GM10266 (cell line): Measurements from ENCODE around the gene TBC1D22A.
"Not testable (repeated sequence)": the region's sequence is repeated elsewhere in the genome, so short reads cannot be mapped to it uniquely, and the experiment has no call there.

ENCODE experiments used
- DNase-seq: peaks from one replicate; pipeline ENCODE4 v3.0.0; 2012; ENCODE audit errors: extremely low spot score
- TF ChIP-seq, protein P1 (sequence below): IDR thresholded peaks from 2 replicates; pipeline ENCODE4 v1.5.1; 2012; ENCODE audit warnings: mild to moderate bottlenecking, low read depth; ENCODE audit not compliant: control insufficient read depth, insufficient read depth; ENCODE audit errors: missing control alignments

The TBC1D22A gene

DNA sequence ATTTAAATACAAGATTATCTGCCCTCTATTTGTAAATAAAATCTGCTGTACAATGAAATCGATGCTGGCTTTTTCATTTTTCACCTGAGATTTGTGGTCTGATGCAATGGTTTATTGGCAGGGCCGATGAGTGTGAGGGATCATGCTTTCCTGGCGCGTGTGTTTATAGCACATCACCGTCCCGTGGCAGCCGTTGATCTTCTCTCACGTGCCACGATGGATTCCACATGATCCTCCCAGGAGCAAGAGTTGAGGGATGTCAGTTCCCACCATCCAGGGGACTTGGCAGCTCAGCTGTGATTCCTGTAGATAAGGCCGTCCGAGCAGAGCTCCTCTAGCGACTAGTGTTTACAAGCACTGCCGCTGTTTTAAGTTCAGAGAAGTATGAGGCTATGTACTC, 213.7 kb downstream of the TBC1D22A start:
- no peak for DNase-seq
- TF ChIP-seq, protein P1, sequence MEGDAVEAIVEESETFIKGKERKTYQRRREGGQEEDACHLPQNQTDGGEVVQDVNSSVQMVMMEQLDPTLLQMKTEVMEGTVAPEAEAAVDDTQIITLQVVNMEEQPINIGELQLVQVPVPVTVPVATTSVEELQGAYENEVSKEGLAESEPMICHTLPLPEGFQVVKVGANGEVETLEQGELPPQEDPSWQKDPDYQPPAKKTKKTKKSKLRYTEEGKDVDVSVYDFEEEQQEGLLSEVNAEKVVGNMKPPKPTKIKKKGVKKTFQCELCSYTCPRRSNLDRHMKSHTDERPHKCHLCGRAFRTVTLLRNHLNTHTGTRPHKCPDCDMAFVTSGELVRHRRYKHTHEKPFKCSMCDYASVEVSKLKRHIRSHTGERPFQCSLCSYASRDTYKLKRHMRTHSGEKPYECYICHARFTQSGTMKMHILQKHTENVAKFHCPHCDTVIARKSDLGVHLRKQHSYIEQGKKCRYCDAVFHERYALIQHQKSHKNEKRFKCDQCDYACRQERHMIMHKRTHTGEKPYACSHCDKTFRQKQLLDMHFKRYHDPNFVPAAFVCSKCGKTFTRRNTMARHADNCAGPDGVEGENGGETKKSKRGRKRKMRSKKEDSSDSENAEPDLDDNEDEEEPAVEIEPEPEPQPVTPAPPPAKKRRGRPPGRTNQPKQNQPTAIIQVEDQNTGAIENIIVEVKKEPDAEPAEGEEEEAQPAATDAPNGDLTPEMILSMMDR, result no peak

DNA sequence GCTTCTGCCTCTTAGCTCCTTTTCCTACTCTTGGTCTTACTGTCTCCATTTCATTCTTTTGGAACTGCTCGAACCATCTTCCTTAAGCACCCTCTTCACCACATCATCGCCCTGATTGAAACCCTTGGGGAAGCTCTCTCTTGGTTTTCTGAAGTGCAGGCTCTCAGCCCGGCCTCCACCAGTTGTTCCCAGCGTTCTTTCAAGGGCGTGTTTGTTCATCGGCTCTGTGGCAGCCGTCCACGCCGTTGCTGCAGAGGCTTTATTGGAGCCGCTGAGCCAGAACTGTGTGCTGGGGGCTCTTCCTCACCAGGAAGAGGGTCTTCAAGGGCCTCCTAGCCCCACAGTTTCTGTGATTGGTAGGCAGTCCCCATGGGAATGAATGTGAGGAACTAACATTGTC, 214.1 kb downstream of the TBC1D22A start:
- TF ChIP-seq, protein P1, result no peak
- no peak for DNase-seq

DNA sequence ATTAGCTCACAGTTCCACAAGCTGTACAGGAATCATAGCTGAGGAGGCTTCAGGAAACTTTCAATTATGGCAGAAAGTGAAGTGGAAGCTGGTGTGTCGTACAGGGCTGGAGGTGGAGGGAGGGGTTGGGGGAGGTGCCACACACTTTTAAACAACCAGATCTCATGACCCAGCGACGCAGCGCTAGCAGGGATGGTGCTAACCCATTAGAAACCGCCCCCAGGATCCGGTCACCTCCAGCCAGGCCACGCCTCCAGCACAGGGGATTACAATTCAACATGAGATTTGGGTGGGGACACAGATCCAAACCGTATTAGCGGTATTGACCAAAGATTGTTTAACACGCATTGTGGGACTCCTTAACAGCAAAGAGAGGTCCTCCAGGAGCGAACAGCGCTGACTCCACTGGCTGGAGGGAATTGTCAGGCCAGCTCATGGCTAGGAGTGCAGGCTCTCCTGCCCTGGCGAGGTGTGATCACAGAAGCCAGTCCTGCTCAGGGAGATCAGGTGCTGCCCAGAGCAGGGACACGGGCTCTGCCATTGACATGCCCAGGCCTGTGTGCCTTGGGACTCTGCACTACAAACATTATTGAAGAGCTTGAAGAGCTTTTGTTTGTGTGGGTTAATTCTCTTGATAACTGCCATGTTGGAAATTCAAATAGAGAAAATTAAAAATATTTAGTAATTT, 215.3 kb downstream of the TBC1D22A start:
- no peak for DNase-seq
- TF ChIP-seq, protein P1, result no peak

DNA sequence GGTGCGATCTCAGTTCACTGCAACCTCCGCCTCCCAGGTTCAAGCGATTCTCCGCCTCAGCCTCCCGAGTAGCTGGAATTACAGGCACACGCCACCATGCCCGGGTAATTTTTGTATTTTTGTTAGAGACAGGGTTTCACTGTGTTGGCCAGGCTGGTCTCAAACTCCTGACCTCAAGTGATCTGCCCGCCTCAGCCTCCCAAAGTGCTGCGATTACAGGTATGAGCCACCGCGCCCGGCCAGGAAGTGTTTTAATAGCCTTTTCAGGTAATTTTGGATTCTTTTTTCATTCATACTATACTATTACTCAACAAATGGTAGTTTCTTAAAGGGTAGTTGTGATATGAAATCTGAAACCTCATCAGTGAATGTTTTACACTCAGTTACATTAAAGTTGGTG, 216.2 kb downstream of the TBC1D22A start:
- DNase-seq, result not testable (repeated sequence)

DNA sequence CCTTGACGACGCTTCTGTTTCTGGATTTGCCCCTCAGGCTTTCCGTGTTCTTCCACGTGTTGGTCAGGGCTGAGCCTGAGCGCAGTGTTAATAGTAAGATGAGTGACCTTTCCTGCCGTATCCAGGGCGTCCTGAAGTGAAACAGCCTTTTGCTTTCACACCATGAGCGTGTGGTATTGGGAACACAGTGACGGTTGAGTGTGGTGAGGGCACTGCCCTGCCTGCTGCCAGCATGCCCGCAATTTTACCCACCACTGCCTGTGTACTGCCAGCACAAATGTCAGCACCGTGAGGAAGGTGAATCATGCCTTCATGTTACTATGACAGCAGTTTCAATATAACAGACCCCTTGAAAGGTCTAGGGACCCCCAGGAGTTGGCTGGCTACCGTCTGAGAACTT, 217.1 kb downstream of the TBC1D22A start:
- TF ChIP-seq, protein P1, result no peak
- no peak for DNase-seq

DNA sequence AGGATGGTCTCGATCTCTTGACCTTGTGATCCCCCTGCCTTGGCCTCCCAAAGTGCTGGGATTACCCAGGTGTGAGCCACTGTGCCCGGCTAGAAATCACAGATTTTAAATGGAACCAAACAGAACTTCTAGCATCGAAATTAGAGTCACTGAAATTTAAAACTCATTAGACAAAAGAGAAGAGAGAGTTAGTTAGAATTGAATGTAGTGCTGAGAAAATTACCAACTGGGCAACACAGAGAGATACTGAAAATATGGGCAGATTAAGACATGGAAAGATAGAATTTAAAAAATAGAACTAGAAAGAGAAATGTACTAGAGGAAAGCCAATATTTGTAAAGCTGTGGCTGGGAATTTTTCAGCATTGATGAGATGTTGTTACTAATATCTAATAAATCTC, 217.9 kb downstream of the TBC1D22A start:
- DNase-seq, result no peak
- TF ChIP-seq, protein P1, result no peak

DNA sequence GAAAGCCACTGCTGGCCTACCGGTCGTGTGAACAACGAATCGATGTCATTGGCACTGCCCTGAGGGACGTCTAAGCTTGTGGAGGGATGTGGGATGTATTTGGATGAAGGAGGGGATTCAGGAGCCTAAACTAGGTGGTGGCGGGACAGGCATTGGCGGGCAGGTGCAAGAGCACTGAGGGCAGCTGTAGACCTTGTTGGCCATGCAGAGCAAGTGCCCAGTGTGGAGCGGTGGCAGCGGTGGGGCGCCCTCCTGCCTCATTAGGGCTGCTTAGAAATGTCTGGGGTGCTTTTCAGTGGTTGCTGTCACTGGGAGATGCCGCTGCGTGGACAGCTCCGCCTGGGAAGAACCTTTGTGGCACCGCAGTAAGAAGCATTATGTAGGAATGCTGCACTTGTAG, 220.2 kb downstream of the TBC1D22A start:
- no peak for DNase-seq
- TF ChIP-seq, protein P1, result no peak

DNA sequence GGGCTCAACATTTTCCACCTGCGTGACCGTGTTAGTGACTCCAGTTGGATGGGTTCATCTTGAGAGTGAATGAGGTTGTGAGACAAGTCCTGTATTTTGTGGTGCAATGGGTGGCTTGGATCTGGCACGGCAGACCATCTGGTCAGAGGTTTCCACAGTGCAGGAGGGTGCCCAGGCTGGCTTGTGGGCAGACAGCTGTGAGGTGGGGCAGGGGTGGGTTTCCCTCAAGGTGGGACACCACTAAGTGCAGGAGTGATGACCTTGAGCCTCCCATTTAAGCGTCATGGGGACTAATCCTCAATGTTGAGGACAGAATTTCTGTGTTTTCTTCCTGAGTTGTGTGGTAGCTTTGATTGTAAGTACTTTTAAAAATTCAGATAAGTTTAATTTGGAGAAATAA, 220.6 kb downstream of the TBC1D22A start:
- no peak for DNase-seq
- TF ChIP-seq, protein P1, result no peak
